NCI-H2196 treated with DMSO at 0.1 percent for 48 hours (cell line): ENCODE data around the gene L1TD1.
"Not testable (repeated sequence)": the region's sequence is repeated elsewhere in the genome, so short reads cannot be mapped to it uniquely, and the experiment has no call there.

Source experiments
- DNase-seq: peaks from one replicate; lab custom pipeline; 2025; ENCODE audit not compliant: unreplicated experiment; lab: John Stamatoyannopoulos, UW

The L1TD1 gene

DNA sequence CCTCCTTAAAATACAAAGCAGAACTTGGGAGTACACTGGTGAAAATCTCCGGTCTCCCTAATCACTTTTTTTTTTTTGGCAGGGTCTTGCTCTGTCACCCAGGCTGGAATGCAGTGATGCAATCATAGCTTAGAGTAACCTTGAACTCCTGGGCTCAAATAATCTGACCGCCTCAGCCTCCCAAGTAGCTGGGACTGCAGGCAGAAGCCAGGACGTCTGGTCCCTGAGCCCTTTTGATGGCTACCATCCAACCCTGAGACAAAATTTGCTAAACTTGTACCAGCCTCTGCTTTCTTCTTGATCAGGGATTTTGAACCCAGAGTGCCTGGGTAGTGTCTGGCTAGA is 4.1 kb downstream of the L1TD1 start:
- no peak for DNase-seq

DNA sequence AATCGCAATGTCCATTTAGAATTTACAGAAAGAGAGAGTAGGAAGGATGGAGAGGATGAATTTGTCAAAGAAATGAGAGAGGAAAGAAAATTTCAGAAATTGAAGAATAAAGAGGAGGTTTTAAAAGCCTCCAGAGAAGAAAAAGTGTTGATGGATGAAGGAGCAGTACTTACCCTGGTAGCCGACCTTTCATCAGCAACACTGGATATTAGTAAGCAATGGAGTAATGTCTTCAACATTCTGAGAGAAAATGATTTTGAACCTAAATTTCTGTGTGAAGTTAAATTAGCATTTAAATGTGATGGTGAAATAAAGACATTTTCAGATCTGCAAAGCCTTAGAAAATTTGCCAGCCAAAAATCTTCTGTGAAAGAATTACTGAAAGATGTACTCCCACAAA is 12.5 kb downstream of the L1TD1 start:
- DNase-seq = no peak

DNA sequence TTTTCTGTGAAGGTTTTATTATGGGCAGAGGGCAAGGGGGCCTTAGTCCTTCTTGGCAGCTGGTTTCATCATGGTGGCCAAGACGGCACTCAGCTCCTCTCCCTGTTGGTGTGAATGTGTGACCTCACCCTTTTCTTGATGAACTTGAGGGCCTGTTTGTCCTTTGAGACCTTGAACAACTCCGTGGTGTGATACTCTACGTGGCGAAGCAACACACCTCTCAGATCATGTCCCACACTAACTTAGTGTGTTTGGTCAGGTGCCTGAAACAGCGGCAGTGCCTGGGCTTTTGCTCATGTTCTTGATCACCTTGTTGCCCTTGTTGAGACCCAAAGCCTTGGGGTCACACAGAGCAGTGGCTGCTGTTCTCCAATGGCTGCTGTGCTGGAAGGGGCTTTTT is 13.4 kb downstream of the L1TD1 start:
- no peak for DNase-seq

DNA sequence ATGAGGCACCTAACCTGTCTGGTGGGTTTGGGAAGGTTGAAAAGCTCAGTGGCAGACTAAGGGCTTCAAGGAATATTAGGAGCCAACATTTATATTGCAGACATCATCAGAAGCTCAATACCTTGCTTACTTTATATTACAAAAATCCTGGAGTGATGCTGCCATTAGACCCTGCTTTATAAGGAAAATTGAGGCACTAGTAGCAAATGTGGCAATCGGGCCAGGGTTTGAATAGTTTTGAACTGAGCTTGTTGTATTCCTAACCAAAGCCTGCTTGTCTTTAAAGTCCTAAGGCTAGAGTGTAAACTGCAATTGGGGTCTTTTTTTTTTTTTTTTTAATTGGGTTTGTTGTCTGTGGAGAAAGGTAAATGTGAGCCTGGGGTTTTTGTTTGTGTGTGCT is 14.3 kb downstream of the L1TD1 start:
- no peak for DNase-seq

DNA sequence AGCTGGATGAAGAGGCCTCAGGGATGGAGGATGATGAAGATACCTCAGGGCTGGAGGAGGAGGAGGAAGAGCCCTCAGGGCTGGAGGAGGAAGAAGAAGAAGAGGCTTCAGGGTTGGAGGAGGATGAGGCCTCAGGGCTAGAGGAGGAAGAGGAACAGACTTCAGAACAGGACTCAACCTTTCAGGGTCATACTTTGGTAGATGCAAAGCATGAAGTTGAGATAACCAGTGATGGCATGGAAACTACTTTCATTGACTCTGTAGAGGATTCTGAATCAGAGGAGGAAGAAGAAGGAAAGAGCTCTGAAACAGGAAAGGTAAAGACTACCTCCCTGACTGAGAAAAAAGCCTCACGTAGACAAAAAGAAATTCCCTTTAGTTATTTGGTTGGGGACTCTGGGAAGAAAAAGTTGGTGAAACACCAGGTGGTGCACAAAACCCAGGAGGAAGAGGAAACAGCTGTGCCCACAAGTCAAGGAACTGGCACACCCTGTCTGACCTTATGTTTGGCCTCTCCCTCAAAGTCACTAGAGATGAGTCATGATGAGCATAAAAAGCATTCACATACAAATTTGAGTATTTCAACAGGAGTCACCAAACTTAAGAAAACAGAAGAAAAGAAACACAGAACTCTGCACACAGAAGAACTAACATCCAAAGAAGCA is 15.4 kb downstream of the L1TD1 start:
- DNase-seq = no peak

DNA sequence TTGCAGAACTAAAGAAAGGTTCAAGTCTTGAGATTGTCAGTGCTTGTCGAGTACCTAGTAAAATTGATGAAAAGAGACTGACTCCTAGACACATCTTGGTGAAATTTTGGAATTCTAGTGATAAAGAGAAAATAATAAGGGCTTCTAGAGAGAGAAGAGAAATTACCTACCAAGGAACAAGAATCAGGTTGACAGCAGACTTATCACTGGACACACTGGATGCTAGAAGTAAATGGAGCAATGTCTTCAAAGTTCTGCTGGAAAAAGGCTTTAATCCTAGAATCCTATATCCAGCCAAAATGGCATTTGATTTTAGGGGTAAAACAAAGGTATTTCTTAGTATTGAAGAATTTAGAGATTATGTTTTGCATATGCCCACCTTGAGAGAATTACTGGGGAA is 16.3 kb downstream of the L1TD1 start:
- DNase-seq = no peak

DNA sequence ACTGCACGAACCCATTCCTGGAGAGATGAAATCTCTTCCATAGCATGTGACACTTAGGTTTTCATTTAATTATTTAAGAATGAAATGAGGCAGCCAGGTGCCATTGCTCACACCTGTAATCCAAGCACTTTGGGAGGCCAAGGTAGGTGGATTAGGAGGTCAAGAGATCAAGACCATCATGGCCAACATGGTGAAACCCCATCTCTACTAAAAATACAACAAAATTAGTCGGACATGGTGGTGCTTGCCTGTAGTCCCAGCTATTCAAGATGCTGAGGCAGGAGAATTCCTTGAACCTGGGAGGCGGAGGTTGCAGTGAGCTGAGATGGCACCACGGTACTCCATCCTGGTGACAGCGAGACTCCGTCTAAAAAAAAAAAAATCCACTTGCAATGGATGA is 17.8 kb downstream of the L1TD1 start:
- no peak for DNase-seq

DNA sequence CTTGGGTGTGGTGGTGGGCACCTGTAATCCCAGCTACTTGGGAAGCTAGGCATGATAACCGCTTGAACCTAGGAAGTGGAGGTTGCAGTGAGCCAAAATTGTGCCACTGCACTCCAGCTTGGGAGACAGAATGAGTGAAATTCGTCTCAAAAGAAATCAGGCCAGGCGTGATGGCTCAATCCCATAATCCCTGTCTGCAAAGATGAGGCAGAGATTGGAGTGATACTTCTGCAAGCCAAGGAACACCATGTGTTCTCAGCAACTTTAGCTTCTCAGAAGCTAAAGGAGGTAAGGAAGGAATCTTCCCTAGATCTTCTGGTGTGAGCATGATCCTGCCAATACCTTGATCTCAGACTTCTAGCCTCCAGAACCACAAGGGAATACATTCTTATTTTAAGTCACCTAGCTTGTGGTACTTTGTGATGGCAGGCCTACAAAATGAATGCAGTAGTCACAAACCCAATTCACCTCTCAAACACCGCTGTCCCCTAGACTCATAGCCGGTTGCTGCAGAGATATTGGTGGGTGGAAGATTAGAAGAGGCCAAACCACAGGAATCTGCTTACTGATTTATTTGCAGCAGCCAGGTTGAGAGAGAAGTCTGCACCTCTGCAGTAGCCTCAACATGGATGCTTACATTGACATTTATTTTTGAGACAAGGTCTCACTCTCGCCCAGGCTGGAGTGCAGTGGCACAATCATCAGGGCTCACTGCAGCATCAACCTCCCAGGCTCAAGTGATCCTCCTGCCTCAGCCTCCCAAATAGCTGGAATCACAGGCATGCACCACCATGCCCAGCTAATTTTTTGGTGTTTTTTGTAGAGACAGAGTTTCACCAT is 18.6 kb downstream of the L1TD1 start:
- no peak for DNase-seq

DNA sequence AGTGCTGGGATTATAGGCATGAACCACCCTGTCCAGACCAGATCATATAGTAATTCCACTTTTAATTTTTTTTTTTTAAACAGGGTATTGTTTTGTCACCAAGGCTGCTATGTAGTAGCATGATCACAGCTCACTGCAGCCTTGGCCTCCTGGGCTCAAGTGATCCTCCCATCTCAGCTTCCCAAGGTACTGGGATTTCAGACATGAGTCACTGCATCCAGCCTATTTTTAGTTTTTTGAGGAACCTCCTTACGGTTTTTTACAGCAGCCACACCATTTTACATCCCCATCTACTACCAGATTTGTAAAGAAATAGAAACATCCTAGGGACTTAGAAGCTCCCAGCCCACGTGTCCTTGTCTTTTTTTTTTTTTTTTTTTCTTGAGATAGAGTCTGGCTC is 24.0 kb downstream of the L1TD1 start:
- DNase-seq = no peak

DNA sequence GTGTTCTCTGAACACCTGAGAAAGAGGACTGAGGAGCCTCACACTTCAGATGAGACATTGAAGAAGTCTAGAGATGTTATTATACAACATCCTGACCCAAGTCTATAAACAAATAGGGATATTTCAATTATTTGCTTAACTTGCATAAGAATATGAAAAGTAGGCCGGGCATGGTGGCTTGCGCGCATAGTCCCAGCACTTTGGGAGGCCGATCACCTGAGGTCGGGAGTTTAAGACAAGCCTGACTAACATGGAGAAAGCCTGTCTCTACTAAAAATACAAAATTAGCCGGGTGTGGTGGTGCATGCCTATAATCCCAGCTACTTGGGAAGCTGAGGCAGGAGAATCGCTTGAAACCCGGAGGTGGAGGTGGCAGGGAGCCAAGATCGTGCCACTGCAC is 25.8 kb downstream of the L1TD1 start:
- not testable (repeated sequence) for DNase-seq

DNA sequence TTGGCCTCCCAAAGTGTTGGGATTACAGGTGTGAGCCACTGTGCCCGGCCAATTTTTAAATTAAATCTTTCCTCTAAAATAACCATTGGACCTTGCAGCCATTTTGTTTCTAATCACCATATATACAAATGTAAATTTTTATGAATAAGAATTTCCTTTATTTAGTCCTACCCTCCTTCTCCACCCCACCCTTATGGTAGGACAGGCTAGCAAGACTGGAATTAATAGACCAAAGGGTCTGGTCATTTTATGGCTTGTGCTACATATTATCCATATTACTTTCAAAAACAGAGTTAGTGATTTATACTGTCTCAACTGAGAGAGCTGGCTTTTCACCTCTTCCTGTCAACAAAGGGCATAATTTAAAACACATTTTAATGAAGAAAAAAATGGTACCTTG is 26.5 kb downstream of the L1TD1 start:
- DNase-seq = no peak

DNA sequence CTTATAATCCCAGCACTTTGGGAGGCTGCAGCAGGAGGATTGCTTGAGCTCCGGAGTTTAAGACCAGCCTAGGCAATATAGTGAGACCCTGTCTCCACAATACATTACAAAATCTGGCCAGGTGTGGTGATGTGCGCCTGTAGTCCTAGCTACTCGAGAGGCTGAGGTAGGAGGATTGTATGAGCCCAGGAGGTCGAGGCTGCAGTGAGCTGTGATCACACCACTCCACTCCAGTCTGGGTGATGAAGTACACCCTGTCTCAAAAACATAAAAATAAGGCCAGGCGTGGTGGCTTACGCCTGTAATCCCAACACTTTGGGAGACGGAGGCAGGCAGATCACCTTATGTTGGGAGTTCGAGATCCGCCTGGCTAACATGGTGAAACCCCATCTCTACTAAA is 27.7 kb downstream of the L1TD1 start:
- DNase-seq = no peak

DNA sequence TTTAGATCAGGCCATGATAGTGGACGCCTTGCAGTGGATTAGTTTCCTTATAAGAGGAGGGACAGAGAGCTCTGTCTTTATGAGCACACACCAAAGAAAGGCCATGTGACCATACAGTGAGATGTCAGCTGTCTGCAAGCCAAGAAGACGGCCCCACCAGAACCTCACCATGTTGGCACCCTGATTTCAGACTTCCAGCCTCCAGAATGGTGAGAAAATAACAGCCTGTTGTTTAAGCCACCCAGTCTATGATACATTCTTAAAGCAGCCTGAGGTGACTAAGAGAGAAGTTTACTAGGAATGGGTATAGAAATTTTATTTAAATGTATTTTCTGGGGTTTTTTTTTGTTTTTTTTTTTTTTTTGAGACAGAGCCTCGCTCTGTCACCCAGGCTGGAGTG is 29.5 kb downstream of the L1TD1 start:
- DNase-seq = no peak

DNA sequence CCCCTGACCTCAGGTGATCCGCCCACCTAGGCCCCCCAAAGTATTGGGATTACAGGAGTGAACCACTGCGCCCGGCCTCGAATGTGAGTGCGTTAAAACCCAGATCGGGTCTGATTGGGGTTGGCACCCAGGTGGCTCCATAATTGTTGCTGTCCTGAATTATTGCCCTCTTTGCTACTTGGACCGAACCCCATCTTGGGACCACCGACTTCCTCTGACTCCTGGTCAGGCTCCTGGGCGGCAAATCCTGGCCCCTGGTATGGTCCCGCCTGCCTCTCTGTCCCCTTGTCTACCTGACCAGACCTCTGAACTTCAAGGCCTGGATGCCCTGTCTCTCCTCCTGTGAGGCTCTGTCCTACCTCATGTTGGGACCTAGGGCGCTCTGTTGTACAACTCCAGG is 32.8 kb downstream of the L1TD1 start:
- no peak for DNase-seq

DNA sequence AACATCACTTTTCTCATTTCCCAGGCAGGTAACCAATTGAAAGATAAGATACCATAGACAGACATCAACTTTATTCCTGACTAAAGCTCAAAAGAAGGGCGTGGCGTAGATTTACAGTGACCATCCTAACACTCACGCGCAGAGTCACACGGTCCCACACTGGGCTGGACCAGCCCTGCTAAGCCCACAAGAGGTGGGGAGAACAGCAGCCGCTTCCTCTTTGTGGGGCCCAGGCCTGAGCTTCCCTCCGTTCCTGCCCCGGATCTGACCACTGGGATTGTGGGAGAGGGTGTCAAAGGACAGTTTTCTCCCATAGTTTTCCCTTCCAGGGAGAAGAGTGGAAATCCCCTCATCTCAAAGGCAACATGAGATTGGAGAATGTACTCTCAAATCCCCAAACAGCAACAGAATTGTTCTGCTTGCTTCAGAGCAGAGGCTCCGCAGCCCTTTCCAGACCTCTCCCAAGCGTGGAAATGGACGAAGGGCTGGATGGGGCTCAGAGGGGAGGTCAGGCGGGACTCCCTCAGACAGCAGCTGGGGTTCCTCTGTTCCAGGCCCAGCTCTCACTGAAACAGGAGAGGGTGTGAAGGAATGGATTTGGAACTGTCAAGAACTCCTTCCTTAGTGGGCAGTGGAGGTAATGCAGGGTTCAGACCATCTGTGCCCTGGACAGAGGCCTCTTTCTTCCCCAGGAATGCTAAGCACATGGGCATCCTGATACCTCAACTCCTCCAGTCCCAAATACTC is 33.7 kb downstream of the L1TD1 start:
- no peak for DNase-seq

DNA sequence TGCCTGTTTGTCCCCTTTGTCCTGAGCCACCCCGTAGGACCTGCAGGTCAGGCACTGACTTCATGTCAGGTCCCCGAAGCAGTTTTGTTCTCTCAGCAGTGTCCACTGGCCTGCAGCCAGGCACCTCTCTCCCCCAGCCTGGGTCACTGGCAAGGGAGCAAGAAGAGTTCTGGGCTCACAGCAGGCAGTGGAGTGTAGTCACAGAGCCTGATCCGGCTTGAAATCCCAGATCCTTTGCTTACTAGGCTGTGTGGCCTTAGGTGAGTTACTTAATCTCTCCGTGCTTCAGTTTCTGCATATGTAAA is 34.2 kb downstream of the L1TD1 start:
- no peak for DNase-seq

DNA sequence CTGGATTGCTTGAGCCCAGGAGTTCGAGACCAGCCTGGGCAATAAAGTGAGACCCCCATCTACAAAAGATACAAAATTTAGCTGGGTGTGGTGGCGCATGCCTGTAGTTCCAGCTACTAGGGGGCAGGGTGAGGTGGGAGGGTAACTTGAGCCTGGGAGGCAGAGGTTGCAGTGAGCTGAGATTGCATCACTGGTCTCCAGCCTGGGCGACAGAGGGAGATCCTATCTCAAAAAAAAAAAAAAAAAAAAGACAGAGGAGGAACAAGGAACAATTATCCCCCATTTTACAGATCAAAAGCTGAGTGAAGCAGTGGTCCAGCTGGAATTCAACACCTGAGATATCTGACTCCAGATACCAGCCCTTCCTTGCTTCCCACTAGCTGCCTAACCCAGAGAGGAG is 34.8 kb downstream of the L1TD1 start:
- DNase-seq = no peak

DNA sequence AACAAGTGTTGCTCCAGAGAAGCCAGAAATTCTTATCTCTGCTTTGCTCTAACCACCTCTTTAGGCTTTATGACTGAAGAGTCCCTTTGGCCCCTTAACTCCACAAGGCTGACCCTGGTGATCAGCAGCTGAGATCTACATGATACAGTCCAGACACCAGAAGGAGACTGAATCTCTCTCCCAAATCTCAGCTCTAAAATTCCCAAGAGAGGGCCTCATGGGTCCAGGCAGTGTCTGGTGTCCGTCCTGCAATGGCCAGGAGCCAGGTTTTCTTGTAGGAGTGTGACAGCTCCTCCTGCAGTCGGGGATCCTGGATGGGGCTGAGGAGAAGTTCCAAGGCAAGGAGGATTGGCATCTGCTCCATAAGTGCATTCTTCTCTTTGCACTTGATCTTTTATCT is 35.3 kb downstream of the L1TD1 start:
- no peak for DNase-seq

DNA sequence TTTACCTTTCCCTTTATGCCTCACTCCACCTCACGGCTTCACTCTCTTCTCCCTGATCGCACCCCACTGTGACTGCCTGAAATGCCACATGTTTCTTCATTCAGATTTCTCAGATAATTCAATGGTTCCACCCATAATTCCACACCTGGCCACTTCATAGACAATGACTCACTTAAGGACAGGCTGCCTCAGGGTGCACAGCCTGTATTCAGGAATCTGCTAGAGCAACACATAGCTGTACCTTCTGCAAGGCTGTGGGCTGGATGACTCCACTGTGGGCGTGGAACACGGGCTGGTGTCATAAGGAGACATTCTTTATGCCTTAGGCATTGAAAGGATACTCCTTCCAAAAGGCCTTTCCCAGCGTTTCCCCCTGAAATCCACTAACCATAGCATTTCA is 36.1 kb downstream of the L1TD1 start:
- no peak for DNase-seq

DNA sequence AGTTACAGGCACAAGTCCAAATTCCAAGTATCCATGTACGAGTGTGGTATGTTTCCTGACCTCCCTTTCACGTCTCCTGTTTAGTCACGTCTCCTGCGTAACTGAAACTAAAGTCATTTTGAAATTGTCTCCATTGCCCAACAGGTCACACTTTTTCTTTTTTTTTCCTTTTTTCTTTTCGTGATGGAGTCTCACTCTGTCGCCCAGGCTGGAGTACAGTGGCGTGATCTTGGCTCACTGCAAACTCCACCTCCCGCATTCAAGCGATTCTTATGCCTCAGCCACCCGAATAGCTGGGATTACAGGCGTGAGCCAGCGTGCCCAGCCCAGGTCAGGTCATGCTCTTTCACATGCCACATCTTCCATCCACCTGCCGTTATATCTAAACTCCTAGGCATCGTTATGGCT is 38.2 kb downstream of the L1TD1 start:
- no peak for DNase-seq

DNA sequence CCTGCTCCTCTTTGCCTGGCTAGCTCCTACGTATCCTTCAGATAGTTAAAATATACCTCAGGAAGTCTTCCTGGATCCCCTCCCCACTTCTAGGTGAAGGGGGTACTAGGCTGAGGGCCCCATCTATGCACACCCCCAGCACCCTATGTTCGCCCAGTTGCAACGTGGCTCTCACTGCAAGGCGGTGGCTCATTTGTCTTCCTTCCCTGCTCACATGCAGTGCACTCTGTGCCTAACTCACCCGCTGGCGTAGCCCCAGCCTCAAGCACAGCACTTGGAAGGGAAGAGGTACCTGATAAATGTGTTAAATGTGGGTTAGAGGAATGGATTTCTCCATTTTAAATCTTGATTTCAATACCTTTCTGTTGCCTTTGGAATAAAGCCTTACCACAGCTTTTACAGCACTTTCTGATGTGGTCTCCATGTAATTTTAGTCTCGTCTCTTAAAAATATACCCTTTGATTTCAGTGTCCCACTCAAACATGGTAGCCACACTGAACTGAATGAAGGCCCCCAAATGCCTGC is 39.3 kb downstream of the L1TD1 start:
- DNase-seq = no peak

DNA sequence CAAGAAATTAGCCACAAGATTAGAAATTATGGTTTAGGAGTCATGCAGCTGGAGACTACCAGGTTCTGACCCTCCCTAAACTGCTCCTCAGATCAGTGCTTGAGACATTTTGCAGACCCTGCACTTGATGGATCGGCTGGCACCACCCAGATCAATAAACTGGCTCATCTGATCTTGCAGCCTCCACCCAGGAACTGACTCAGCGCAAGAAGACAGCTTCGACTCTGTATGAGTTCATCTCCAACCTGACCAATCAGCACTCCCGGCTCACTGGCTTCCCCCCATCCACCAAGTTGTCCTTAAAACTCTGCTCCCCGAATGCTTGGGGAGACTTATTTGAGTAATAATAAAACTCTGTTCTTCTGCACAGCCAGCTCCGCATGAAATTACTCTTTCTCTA is 40.0 kb downstream of the L1TD1 start:
- DNase-seq = no peak
